ACHN (cell line): ENCODE data around the gene POLR2E.

Experiments used
- DNase-seq: peaks from one replicate; pipeline ENCODE4 v3.0.0-alpha.2; 2015
- in situ Hi-C: cut with HindIII; loops from 2 replicates; pipeline ENCODE4 v1.10.0; 2017; ENCODE audit warnings: low sequenced_read_pairs, low pct_ligation_motif_present, low pct_unique_long_range_greater_than_20kb

POLR2E gene

DNA sequence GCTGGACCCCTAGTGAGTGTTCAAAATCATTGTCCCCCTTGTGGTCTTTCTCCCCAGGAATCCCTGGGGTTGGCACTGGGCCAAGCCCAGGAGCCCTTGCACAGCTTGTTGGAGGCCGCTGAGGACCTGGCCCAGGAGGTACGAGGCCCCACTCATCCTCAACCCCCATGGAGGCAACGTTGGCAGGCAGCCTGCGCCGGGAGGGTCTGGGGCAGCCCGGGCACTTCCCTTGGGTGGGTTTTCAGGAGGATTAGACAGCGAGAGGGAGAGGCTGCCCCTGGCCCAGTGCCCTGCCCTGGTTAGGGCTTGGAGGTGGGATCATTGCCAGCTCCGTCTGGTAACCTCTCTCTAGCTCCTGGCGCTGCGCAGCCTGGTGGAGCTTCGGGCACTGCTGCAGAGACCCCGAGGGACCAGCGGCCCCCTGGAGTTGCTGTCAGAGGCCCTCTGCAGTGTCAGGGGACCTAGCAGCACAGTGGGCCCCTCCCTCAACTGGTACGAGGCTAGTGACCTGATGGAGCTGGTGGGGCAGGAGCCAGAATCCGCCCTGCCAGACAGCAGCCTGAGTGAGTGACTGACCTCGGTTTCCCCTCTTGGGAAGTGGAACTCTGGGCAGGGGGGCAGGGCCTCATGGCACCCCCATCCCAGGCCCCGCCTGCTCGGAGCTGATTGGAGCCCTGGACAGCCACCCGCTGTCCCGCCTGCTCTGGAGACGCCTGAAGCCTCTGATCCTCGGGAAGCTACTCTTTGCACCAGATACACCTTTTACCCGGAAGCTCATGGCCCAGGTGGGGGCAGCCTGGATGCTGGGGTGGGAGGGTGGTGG, 52.3 kb downstream of the POLR2E start:
- in situ Hi-C loops, result no loop called here
- no peak for DNase-seq

DNA sequence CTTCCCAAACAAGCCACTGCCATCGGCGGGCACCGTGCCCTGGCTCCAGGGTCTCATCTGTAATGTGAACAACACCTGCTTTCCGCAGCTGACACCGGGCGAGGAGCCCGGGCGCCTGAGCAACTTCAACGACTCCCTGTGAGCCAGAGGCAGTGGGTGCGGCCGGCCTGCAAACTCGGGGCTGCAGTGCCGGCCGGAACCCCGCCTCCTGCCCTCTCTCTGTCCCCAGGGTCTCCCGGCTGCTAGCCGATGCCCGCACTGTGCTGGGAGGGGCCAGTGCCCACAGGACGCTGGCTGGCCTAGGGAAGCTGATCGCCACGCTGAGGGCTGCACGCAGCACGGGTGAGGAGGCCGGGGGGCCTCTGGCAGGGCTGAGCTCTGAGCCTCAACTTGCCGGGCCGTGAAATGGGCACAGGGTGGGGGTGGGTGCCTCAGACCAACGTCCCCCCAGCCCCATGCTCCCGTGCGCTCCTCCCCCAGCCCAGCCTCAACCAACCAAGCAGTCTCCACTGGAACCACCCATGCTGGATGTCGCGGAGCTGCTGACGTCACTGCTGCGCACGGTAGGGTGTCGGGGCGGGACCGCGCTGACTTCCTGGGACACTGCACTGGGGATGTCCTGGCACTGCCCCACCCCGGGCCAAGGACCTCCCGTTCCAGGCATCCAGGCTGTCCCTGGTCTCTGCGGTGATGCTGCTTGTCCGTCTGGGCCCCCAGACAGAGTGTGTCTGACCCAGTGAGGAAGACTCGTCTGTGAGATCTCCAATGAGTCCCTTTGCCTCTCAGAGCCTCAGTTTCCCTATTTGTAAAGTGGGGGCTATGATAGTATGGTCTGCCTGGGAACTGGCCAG, 53.1 kb downstream of the POLR2E start:
- in situ Hi-C loops, result no loop called here
- DNase-seq, result no peak

DNA sequence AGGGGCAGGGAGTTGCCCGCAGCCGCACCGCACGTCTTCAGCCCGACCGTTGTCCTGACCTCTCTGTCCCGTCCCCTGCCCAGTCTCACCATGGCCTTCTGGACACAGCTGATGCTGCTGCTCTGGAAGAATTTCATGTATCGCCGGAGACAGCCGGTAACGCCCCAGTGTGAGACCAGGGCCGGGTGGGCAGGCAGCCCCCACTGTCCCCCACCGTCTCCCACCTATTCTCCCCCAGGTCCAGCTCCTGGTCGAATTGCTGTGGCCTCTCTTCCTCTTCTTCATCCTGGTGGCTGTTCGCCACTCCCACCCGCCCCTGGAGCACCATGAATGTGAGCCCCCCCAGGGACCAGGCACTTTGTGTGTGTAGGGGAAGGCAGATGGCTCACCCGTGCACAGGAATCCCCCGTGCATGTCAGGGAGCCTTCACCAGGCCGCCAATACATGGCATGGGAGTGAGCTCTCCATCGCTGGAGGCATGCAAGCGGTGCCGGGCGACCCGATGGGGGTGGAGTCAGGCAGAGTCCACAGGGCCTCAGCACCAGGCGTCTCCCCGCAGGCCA, 53.8 kb downstream of the POLR2E start:
- in situ Hi-C loops, result no loop called here
- no peak for DNase-seq

DNA sequence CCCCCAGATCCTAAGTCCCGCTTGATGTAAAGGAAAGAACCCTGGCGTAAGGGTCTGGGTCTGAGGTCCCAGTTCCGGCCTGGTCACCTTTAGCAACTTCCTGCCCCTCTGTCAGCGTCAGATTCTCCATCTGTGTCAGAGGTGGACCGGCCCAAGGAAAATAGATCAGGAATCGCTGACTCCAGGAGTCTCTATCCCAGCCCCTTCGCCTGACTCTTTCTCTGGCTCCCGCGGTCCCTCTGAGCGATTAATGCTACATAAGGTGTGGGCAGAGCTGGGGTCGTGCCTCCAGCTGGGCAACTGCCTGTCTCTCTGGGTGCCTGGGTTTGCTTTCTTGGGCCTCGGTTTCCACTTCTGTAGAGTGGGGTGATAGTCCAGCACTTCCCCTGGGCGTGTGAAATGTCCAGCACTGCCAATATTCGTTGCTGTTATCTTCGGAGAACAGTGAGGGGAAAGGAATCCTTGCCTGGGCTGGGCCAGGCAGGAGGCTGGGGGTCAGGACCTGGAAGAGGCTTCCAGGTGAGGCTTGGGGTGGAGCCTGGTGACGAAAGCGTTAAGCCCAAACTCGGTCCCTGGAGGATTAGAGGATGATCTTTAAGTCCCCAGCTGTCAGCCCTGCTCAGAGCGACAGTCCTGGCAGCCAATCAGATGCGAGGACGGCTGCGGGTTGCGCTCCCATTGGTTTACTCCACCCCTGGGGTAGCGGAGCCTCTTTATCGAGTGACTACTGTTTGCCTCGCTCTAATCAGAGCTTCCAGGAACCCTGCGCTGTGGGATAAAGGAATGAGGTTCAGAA, 54.5 kb downstream of the POLR2E start:
- peak; percentile 76 for DNase-seq

DNA sequence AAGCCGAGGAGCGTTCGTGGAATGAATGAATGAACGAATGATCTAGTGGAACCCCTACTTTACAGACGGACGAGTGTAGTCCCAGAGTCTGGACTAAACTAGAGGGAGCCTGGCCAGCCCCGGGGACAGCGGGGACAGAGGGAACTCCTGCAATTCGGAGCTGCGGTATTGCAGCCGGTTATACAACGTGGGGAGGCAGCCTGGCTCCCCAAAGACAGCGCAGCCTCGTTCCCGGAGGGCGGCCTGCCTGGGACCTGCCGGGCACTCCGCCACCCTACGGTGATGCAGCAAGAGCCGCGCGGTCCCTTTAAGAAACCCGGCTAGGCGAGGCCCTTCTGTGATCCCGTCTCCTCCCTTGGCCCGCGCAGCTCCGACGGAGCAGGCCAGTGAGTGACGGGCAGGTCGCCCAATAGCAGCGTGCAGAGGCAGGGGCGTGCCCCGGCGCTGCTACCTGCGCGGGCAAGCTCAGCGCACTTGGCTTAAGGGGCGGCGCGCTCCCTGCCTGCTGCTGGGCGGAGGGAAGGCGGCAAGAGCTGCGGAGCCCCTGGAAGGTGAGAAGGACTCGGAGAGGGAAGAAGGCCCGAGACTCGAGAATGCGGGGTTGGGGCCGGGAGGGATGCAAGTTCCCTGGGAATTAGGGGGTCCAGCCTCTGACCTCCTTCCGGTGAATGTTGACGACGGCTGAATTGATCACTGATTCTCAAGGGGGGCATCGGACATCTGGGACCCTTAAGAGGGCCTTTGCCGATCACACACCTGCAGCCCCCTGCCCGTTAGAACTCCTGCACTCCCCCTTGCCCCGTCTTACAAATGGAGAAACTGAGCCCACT, 55.3 kb downstream of the POLR2E start, which contains the start of gene ABCA7:
Gene ABCA7 (plus strand): TSS at position 462 of the 830 bp plus-strand sequence. CDS start 1,255 bp downstream, outside the sequence.
- in situ Hi-C loops, result no loop called here
- peak; percentile 96 for DNase-seq

More for the DNA sequence above, 54.5 kb downstream of the POLR2E start:
- in situ Hi-C loops, result no loop called here

DNA sequence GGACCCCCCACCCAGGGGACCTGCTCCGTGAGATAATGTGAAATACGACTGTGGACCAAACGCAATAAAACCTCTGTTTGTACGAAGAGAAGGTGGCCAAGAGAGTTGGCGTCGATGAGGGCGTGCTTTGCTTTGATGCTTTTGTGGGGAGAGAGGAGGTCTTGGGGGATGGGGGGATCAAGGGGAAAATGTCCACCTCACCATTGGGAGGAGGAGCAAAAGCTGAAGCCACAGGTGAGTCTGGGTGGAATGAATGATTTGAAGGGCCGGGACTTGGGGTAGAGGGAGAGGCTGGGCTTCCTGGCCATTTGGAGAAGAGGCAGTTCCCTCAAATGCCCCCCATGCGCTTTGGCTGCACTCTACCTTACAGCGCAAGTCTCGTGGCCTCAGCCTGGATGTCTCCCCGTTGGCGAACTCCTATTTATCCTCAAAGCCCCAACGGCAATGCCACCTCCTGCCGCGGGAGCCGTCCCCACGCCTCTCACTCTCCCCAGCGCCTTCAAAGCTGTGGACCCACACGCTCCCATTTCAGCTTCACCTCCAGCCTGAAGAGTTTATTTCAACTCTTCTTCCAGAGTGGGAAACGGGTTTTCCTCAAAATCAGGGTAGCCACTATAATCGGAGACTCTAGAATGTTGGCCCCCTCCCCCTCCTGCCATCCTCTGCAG, 56.1 kb downstream of the POLR2E start:
- no peak for DNase-seq
- in situ Hi-C loops, result no loop called here

DNA sequence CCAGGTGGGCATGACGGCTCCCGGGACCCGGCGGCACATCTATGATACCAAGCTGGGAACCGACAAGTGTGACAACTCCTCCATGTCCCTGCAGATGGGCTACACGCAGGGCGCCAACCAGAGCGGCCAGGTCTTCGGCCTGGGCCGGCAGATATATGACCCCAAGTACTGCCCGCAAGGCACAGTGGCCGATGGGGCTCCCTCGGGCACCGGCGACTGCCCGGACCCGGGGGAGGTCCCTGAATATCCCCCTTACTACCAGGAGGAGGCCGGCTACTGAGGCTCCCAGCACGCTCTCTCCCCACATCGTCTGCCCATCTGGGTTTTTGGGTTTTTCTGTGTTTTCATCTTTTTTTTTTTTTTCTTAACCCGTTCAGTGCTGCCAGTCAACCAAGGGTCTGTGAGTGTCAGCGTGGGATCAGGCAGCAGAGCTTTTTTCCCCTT, 57.5 kb downstream of the POLR2E start:
- in situ Hi-C loops, result no loop called here
- DNase-seq, result no peak
